ENCODE data around the gene UQCRC2.
"Not testable (repeated sequence)": the region's sequence is repeated elsewhere in the genome, so short reads cannot be mapped to it uniquely, and the experiment has no call there.

The UQCRC2 gene

DNA sequence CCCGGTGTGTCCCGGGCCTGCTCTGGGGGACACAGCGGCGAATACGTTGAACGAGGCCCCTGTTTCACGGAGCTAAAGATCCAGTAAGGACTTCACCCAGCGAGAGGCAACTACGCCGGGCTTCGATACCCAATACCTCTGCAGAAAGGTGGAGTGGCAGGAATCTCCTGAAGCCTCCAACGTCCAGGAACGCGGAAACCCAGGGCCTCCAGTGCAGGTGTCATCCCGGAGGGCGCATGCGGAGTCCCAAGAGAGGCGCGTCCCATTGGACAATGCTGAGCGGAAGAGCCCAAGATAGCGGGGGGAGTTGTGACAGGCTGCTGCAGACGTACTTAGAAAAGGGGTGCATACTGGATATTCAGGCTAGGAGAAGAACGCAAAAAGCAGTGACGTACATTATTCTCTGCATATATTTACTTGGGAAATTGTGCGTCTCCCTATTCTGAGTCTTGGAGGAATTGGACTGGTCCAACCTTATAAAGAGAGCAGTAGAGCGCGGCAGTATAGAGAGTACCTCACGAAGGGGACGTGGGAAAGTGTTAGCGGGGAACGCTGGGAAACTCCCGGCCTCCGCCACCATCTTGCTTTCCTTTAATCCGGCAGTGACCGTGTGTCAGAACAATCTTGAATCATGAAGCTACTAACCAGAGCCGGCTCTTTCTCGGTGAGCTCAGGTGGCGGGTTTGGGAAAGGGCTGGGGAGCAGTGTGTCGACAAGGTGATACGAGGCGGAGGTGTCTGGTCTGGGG lies at the start of gene UQCRC2:
TSS of gene UQCRC2 (plus strand) at position 569 of the 748 bp plus-strand sequence. CDS start at position 632, 63 bp downstream.
- DNase-seq (ENCODE audit: low read depth) = peak; percentile 81

DNA sequence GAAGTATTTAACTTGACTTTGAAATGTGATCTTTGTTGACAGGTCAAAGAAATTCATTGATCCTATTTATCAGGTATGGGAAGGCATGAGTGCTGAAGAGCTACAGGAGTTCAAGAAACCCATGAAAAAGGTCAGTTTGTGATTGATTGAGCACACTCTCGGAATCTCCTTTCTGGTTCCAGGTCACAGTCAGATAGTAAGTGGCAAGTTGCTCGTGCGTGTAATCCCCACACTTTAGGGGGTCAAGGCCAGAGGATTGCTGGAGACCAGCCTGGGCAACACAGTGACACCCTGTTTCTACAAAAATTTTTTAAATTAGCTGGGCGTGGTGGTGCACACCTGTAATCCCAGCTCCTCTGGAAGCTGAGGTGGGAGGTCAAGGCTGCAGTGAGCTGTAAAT lies 20.5 kb upstream of the UQCRC2 start:
- not testable (repeated sequence) for DNase-seq (ENCODE audit: low read depth)

DNA sequence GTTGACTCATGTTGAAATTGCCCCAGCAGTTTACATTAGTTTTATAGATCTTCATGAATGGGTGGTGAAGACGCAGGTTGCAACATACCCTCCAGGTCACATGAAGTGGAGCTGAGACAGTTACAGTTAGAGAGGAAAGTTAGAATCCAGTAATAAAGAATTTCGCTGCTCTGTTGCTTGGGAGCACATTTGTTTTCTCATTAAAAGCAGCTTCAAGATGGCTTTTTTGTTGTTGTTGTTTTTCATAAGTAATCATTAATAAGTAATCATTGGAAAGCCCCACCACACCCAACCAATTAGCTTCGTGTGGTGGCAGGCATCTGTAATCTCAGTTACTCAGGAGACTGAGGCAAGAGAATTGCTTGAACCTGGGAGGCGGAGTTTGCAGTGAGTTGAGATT lies 19.8 kb upstream of the UQCRC2 start:
- not testable (repeated sequence) for DNase-seq (ENCODE audit: low read depth)

DNA sequence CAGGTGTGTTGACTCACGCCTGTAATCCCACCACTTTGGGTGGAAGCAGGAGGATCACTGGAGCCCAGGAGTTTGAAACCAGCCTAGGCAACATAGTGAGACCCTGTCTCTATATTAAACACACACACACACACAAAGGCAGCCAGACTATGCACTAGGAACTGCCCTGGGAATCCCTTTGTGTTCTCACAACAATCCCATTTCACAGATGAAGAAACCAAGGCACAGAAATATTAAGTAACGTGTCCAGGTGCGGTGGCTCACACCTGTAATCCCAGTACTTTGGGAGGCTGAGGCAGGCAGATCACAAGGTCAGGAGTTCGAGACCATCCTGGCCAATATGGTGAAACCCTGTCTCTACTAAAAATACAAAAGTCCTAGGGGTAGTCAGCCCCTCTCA lies 19.4 kb upstream of the UQCRC2 start:
- not testable (repeated sequence) for DNase-seq (ENCODE audit: low read depth)

DNA sequence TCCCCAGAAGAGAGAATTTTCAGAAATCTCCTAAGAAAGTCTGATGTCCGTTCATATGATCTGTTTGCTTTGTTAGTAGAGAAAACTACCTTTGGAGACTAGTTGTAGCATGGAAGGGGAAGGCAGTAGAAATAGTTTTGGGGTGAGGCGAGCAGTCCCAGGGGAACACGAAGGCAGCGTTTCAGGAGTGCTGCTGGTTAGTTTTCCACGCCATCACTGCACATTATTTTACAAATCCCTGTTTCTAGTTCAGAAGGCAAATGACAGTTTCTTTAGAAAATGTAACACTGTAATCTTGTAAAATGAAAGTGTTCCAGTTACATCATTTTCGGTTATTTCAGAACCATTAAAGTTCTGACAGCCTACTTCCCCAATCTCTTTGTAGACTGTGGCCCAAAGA lies 16.9 kb upstream of the UQCRC2 start:
- DNase-seq (ENCODE audit: low read depth) = not testable (repeated sequence)

DNA sequence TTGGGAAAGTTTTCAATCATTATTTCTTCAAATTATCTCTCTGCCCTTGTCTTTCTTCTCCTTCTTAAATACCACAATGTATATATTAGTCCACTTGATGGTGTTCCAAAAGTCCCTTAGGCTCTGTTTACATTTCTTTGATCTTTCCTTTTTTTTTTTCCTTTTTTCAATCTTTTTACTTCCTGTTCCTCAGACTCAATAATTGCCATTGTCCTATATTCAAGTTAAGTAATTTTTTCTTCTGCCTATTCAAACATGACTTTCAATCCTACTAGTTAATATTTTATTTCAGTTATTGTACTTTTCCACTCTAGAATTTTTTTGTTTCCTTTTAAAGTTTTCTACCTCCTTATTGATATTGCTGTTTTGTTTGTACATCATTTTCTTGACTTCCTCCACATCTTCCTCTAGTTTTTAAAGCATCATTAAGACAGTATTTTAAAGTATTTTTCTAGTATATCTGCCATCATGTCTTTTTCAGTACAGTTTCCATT lies 15.8 kb upstream of the UQCRC2 start:
- no peak for DNase-seq (ENCODE audit: low read depth)

DNA sequence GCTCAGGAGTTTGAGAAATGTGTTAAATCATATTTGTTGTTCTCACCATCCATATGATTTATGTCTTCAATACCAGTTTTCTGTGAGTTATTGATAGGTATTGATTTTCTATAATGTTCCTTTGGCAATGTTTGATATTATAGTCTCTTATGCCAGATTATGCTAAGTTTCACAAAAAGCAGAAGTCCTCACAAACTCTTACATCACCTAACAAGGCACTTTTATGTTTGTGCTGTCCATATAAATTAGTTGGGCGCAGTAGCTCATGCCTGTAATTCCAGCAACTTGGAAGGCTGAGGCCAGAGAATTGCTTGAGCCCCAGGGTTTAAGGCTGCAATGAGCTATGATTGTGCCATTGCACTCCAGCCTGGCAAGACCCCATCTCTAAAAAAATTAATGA lies 12.6 kb upstream of the UQCRC2 start:
- DNase-seq (ENCODE audit: low read depth) = no peak

DNA sequence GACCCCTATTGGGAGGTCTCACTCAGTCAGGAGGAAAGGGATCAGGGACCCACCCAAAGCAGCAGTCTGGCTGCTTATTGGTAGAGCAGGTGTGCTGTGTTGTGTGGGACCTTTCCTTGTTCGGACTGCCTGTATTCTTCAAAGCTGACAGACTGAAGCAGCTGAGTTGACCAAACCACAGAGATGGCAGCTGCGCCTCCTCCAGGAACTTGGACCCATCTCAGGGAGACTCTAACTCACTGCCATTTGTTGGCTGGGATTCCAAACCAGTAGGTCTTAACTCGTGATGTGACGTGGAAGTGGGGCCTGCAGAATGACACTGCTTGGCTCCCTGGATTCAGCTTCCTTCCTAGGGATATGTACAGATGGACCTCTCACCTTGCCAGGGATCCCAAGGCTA lies 9.6 kb upstream of the UQCRC2 start:
- DNase-seq (ENCODE audit: low read depth) = no peak

DNA sequence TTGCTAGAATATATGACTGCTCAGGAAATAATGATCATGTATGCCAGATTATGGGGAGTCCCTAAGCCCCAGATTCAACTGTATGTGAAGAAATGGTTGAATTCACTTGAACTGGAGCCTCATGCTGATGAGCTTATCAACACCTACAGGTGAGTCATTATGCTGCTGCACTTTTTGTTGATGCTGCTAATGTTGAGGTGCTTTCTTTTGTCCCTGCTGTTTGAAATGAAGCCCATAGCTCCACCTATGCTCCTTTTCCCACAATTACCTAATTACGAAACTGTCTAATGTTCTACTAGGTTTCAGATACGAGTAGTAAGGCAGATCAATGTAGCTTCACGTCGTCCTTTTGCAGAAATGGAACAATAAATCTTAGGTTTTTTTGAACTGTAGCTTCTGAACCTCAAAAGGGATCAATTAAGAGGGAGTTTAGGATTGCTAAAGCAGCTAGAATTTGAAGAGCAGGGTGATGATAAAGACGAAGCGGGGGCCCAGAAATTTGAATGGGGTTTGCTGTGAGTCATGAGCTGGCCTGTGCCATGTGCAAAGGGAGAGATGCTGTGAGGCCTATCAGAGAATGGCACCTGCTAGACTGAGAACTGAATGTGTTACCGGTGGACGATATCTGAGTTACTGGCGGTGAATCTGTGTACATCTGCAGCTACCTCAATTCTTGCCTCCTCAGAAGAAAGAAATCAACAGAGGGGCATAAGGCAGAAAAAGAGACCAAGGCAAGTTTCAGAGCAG lies 6.1 kb upstream of the UQCRC2 start:
- DNase-seq (ENCODE audit: low read depth) = no peak

DNA sequence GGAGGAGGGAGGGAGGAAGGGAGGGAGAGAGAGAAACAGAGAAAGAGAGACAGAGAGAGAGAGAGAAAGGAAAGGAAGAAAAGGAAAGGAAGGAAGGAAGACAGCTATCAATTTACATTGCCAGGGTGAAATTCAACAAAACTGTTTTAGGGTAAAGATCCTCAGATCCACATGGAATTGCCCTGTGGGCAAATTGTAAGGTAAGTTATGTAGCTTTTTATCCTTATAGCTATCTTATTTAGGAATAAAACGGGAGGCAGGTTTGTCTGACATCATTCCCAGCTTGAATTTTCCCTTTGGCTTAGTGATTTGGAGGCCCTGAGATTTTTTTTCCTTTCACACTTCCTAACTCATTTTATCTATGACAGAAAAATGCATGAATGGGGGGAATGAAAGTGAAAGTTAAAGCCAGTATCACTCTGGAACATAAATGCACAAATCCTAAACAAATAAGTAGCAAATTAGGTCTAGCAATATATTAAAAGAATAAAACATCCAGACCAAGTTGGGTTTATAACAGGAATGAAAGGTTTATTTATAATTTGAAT lies 3.4 kb upstream of the UQCRC2 start:
- DNase-seq (ENCODE audit: low read depth) = no peak

DNA sequence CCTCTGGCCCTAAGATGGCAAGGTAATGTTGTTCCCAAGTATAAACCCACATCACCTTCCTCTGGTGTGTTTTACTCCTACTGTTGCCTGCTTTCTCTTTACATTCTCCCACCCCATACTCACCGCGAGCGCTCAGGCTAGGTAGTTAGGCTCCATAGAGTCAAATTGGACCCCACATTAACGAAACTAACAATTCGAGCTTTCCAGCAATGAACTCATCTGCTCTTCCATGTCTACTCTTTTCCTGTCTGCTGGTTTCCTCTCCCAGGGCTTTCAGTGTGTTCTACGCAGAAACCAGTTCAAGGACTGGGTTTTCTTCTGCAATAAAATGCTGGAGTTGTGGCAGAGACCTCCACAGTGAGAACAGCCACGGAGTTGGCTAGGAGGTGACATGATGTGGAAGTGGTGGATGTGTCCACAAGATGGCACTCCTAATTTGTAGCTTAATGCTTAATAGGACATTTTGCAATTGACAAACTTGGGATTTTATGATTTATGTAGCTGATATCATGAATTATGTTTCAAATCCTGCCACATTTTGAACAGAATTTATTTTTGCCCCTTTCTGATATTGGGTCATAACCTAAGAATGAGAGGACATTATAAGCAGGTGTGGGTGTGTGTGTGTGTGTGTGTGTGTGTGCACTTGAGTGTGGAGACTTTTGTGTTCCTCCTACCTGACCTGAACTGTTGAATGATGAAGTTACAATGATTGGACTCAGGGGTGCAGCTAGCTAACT lies 2.2 kb upstream of the UQCRC2 start:
- DNase-seq (ENCODE audit: low read depth) = no peak

DNA sequence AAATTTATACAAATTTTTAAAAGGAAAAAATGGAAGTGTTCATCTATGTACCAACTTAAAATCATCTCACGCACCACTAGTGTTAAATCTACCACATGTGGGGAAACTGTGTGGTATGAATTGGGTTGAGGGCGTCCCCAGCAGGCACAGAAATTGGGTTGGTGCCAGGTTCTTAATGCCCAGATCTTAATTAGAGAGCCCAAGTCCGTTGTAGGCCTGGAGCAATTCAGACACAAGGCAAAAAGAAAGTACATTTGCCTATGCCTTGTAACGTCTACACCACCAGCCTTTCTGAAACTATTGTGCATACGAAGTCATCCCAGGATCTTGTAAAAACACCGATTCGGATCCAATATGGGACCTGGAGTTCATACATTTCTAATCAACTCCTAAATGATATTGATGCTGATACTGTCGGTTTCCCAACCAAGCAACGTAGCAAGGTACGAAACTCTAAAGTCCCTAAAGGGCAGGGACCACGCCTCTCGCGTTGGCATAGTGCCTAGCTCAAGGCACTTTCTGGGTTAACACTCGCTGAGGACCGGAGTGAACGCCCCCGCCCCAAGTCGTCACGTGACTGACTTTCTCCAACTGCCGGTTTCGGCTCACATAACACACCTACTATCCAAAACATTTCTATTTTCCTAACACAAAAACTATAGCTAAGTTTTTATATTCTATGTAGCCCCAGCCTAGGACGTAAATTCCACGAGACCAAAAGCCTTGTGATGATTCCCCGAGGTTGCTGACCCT lies 945 bp upstream of the UQCRC2 start:
- DNase-seq (ENCODE audit: low read depth) = peak; percentile 69

DNA sequence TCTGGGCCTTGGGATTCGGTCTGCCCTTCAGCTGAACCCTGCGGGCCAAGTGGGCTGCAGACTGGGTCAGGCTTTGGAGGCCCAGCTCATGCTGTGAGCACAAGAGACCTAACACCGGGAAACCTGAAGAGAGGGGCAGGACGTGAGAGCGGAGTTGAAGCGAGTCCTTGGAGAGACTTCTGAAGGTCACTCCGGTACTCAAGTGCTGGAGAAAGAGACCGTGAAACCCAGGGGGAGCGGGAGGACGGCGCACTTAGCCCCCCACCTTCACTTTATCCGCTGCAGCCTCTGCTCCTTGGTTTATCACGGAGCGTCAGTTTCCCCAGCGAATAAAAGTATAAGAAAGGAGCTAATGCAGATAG lies 361 bp downstream of the UQCRC2 start:
- DNase-seq (ENCODE audit: low read depth) = no peak

DNA sequence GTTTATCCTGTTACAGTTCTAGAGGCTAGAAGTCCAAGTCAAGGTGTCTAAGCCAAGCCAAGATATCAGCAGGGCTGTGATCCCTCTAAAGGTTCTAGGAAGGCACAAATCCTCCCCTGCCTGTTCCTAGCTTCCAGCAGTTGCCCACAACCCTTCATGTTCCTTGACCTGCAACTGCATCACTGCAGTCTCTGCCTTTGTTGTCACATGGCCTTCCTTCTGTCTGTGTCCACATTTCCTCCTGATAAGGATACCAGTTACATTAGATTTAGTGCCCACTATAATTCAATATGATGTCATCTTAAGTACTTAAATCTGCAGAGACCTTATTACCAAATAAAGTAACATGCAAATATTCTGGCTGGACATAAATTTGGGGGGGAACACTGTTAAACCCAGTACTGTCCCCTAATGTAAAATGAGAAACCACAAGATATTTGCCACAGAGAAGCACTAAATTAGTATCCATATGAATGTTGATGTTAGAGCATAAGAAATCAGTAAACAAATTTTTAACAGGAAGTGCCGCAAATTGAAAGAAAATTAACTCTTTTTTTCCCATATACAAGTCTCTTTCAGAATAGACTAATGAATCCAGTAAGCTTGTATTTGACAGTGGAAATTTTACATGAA lies 4.7 kb downstream of the UQCRC2 start:
- no peak for DNase-seq (ENCODE audit: low read depth)

DNA sequence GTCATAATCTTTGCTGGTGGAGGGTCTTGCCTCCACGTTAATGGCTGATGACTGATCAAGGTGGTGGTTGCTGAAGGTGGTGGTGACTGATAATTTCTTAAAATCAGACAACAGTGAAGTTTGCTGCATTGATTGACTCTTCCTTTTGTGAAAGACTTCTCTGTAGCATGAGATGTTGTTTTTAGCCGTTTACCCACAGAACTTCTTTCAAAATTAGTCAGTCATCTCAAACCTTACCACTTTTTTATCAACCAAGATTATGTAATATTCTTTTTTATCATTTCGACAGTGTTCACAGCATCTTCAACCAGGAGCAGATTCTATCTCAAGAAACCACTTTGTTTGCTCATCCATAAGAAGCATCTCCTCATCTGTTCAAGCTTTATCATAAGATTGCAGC lies 5.9 kb downstream of the UQCRC2 start:
- no peak for DNase-seq (ENCODE audit: low read depth)

DNA sequence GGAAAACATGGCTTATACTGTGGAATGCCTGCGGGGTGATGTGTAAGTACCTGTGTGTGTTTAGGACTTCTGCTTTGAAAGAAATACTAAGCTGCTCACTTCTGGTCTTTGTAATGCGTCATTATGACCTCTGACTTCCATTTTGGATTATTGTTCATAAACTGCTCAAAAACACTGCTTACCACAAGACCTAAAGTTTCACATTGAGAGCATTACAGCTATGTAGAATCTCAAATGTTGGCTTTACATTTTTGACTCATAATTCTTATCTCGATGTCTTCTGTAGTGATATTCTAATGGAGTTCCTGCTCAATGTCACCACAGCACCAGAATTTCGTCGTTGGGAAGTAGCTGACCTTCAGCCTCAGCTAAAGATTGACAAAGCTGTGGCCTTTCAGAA lies 9.3 kb downstream of the UQCRC2 start:
- no peak for DNase-seq (ENCODE audit: low read depth)

DNA sequence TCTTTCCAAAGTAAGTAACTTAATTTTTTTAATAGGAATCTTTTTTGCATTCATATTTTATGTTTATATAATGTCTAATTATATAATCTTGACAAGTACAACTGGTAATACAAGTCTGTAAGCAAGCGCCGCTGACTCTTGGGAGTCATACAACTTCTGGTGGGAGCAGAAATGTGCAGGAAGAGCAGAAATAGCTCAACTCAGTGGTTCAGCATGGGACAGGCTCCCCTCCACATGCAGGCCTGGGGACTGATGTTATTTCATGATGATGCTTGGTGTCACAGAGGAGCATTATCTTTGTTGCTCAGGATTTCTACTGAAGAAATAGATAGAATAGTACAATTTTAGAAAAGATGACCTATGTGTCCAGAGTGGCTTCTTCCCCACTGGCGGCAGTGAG lies 10.7 kb downstream of the UQCRC2 start:
- no peak for DNase-seq (ENCODE audit: low read depth)

DNA sequence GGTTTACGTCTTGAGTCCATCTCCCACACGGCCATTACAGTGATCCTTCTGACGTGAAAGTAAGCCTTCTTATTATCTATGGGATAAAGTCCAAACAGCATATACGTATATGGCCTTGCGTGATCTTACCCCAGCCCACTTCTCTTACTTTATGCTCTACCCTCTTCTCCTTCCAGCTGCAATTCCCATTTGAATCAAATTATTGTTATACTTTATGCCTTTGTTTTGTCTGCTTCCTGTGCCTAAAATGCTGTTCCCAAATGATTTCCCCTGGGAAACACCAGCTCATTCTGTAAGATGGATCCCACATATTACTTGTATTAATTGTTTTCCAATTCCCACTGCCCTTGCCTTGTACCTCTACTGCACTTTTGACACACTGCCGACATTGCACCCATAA lies 11.2 kb downstream of the UQCRC2 start:
- DNase-seq (ENCODE audit: low read depth) = no peak

DNA sequence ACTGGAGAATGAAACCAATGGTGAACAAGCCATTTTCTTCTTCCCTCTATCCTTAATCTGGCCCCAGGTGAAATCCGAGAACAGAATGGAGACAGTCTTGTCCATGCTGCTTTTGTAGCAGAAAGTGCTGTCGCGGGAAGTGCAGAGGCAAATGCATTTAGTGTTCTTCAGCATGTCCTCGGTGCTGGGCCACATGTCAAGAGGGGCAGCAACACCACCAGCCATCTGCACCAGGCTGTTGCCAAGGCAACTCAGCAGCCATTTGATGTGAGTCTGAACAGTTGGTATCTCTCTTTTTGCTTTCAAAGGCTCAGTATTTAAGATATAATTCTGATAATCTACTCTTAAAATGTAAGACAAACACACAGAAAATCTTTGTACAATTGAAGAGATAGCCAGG lies 18.7 kb downstream of the UQCRC2 start:
- DNase-seq (ENCODE audit: low read depth) = no peak

DNA sequence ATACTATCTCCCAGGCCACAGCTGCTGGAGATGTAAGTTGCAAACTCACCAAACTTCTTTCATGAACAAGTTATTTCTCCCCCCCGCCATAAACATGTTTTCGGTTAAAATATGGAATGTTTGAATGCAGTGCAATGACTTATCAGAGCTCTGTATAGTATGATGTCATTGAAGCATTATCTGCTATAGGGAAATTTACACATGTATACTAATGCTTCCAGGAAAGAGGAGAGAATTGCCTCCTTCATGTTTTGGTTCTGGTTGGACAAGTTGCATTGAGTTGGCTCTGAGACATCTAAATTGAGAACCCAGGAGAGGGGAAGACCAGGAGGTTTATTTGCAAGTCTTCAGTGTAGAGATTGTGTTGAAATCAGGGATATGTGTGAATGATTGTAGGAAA lies 20.8 kb downstream of the UQCRC2 start:
- no peak for DNase-seq (ENCODE audit: low read depth)

DNA sequence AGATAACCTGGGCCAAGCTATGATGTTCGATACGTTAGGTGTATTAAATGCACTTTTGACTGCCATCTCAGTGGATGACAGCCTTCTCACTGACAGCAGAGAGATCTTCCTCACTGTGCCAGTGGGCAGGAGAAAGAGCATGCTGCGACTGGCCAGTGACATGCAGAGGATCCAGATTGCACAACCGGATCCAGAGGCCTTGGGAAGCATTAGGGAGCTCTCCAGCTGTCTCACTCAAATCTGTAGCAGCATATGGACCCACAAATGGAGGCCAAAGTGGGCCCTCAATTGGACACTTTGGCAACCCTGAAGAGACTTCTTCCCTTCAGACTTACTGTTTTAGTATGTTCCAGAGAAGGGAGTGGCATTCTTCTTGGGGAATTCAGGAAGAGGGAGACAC lies 26.9 kb downstream of the UQCRC2 start:
- no peak for DNase-seq (ENCODE audit: low read depth)
